K562 (cell line): ENCODE results near the gene ADAT1. TPM values are rescaled to one million over a fixed set of nuclear protein-coding genes. Genes with fewer than 3 reads are reported as not detected.
A peak's percentile ranks its signal among the peaks of the same experiment; 100 is the strongest.

Experiments
- ATAC-seq: fragments of 200-7000 bp; cut with Tn5 transposase; 3 replicates; pipeline ENCODE4 v1.9.1; 2020; ENCODE audit warnings: moderate library complexity
- Bru-seq: library from RNA; stranded (reverse); fragments of 400-500 nt; gene quantifications from one replicate; lab custom pipeline; 2021; lab: Mats Ljungman, UMichigan
- BruChase-seq, 2 experiments: library from RNA; stranded (reverse); fragments of 400-500 nt; gene quantifications; one replicate each; lab custom pipeline; 2021; lab: Mats Ljungman, UMichigan
- BruUV-seq: library from RNA; stranded (reverse); fragments of 400-500 nt; replicated peaks from 2 replicates; lab custom pipeline; 2021; lab: Mats Ljungman, UMichigan
- CTCF ChIA-PET: fragments of 300-600 bp; formaldehyde crosslinking; extraction: SDS; loops from one replicate; lab custom pipeline; 2021; ENCODE audit warnings: low intra/inter-chr PET ratio; lab: Yijun Ruan, JAX
- POLR2A ChIA-PET: fragments of 300-600, 350-650 bp; sonication (Branson Sonifier 250); formaldehyde crosslinking; extraction: SDS; loops from one replicate; lab custom pipeline; 2021; ENCODE audit warnings: antibody characterized with exemption, inconsistent platforms; lab: Yijun Ruan, JAX
- DNase-seq, 4 experiments: peaks; one replicate each; pipeline versions ENCODE4 v3.0.0 to v3.0.0-alpha.2; 2011 to 2018; ENCODE audit warnings: low spot score in 3 of 4, mixed read lengths in 3 of 4; ENCODE audit errors: extremely low read depth in 1 of 4
- FAIRE-seq: peaks from 2 replicates; lab custom pipeline; 2011; peaks lifted over from hg19 to GRCh38; lab: Jason Lieb, UNC
- H2AFZ ChIP-seq: 2 replicates; pipeline ENCODE4 v1.6.0; 2011; ENCODE audit warnings: low read depth, low read length, control low read depth, inconsistent platforms
- H3K27ac ChIP-seq: fragments of 200-600 bp; 3 replicates; pipeline ENCODE4 v1.8.0; 2011; ENCODE audit warnings: low read depth, mild to moderate bottlenecking, control low read depth, inconsistent platforms, low read length, moderate library complexity, mixed read lengths; ENCODE audit errors: extremely low read depth
- H3K27me3 ChIP-seq, 2 experiments: fragments of 300-600 bp in 1 of 2; 2 replicates in 1 of 2; 3 replicates in 1 of 2; pipeline versions ENCODE4 v1.6.0 to v1.8.0; 2011; ENCODE audit warnings: inconsistent platforms in 2 of 2, low read length in 2 of 2, mild to moderate bottlenecking in 1 of 2, mixed read lengths in 1 of 2, moderate library complexity in 1 of 2; ENCODE audit not compliant: control insufficient read depth in 2 of 2, insufficient read depth in 2 of 2
- H3K36me3 ChIP-seq: fragments of 300-600 bp; 3 replicates; pipeline ENCODE4 v1.8.0; 2011; ENCODE audit warnings: mild to moderate bottlenecking, low read length, inconsistent platforms; ENCODE audit not compliant: control insufficient read depth, insufficient read depth
- H3K4me1 ChIP-seq, 2 experiments: fragments of 200-600 bp in 1 of 2; replicated peaks in 1 of 2; 2 replicates in 1 of 2; 3 replicates in 1 of 2; pipeline versions ENCODE4 v1.5.1 to v1.8.0; 2011; ENCODE audit warnings: inconsistent platforms in 2 of 2, low read length in 2 of 2, mild to moderate bottlenecking in 1 of 2, mixed read lengths in 1 of 2, moderate library complexity in 1 of 2; ENCODE audit not compliant: control insufficient read depth in 2 of 2, insufficient read depth in 2 of 2
- H3K4me2 ChIP-seq: 2 replicates; pipeline ENCODE4 v1.6.1; 2011; ENCODE audit warnings: low read length, control low read depth, inconsistent platforms, mixed read lengths; ENCODE audit not compliant: insufficient read depth
- H3K4me3 ChIP-seq: fragments of 200-600 bp; sonication (generic), shearing (Covaris generic); 2 replicates; pipeline ENCODE4 v1.5.1; 2016; ENCODE audit warnings: control low read depth, inconsistent platforms
- H3K79me2 ChIP-seq: fragments of 200-600 bp; 3 replicates; pipeline ENCODE4 v1.8.0; 2011; ENCODE audit warnings: low read length, inconsistent platforms; ENCODE audit not compliant: control insufficient read depth, insufficient read depth
- H3K9ac ChIP-seq, 2 experiments: 2 replicates each; pipeline versions ENCODE4 v1.6.0 to v1.6.1; 2011; ENCODE audit warnings: low read depth in 2 of 2, low read length in 2 of 2, control low read depth in 1 of 2, inconsistent platforms in 1 of 2, mild to moderate bottlenecking in 1 of 2, mixed read lengths in 1 of 2; ENCODE audit not compliant: insufficient read depth in 1 of 2
- H3K9me1 ChIP-seq: one replicate; pipeline ENCODE4 v1.6.0; 2011; ENCODE audit warnings: inconsistent platforms, mild to moderate bottlenecking, low read length, moderate library complexity; ENCODE audit not compliant: control insufficient read depth, insufficient read depth
- H3K9me3 ChIP-seq: replicated peaks from 2 replicates; pipeline ENCODE4 v1.5.1; 2011; ENCODE audit warnings: low read depth, low read length, inconsistent platforms; ENCODE audit not compliant: control insufficient read depth, insufficient read depth
- H4K20me1 ChIP-seq: replicated peaks from 2 replicates; pipeline ENCODE4 v1.6.1; 2011; ENCODE audit warnings: low read length, inconsistent platforms, mixed read lengths; ENCODE audit not compliant: control insufficient read depth, insufficient read depth
- ATF7 ChIP-seq: fragments of 450-650 bp; IDR thresholded peaks from 2 replicates; pipeline ENCODE4 v1.7.1; 2014; ENCODE audit warnings: mild to moderate bottlenecking, moderate library complexity
- BRF1 ChIP-seq: IDR thresholded peaks from 3 replicates; pipeline ENCODE4 v1.6.1; 2011; ENCODE audit warnings: borderline replicate concordance, mild to moderate bottlenecking; ENCODE audit not compliant: insufficient read length; ENCODE audit errors: extremely low read depth
- CBX3 ChIP-seq, 2 experiments: IDR thresholded peaks; 1 replicate in 1 of 2; 2 replicates in 1 of 2; pipeline ENCODE4 v1.6.1; 2012; ENCODE audit warnings: inconsistent platforms in 2 of 2, low read length in 2 of 2, borderline replicate concordance in 1 of 2, control low read depth in 1 of 2
- DPF2 ChIP-seq: fragments of 450-650 bp; IDR thresholded peaks from 2 replicates; pipeline ENCODE4 v1.6.1; 2016
- ERF ChIP-seq: fragments of 450-650 bp; formaldehyde crosslinking; IDR thresholded peaks from 2 replicates; pipeline ENCODE4 v1.4.0; 2020; ENCODE audit warnings: mild to moderate bottlenecking, mixed read lengths
- RBFOX2 ChIP-seq: fragments of 200-400 bp; formaldehyde crosslinking; IDR thresholded peaks from 2 replicates; pipeline ENCODE4 v1.6.1; 2017; ENCODE audit warnings: low read depth, mild to moderate bottlenecking, low read length, moderate library complexity
- TFAM ChIP-seq: fragments of 250-450 bp; sonication (Bioruptor Pico); conservative IDR thresholded peaks from 2 replicates; pipeline ENCODE4 v1.5.0; 2021; ENCODE audit warnings: mild to moderate bottlenecking, moderate library complexity
- ZNF124 ChIP-seq: sonication (generic); formaldehyde crosslinking; IDR thresholded peaks from 2 replicates; pipeline ENCODE4 v1.8.1; 2022; ENCODE audit warnings: missing genetic modification reagents
- WGBS: fragments of 100-300 bp; shearing (Covaris generic); methylation state at CpG from one replicate; pipeline ENCODE4 v1.1.6; 2016; ENCODE audit warnings: low coverage, mixed read lengths; ENCODE audit not compliant: insufficient coverage; ENCODE audit errors: missing lambda C conversion rate; 5-methylcytosine and 5-hydroxymethylcytosine counted together
- in situ Hi-C: fragments of 300-500 bp; cut with MboI; formaldehyde crosslinking; loops from 4 replicates; pipeline ENCODE4 v1.15.0; 2018; ENCODE audit warnings: inconsistent platforms, mixed read lengths
- intact Hi-C: fragments of 100-400 bp; cut with micrococcal nuclease; formaldehyde crosslinking; loops from 2 replicates; pipeline ENCODE4 v1.14.2; 2022
- long read RNA-seq, 3 experiments: library from polyadenylated mRNA in 2 of 3; library from RNA in 1 of 3; unstranded in 2 of 3; stranded (forward) in 1 of 3; transcript quantifications; one replicate each; pipeline ENCODE4 v2.0.0, GENCODE V29; 2019 to 2022
- polyA minus RNA-seq, 3 experiments: library from RNA; depleted of rRNA, polyadenylated mRNA; stranded (reverse); fragments of >200 nt; gene quantifications; 2 replicates each; pipeline ENCODE4 v1.2.3, GENCODE V29; 2011
- polyA plus RNA-seq, 8 experiments: library from polyadenylated mRNA; depleted of rRNA in 4 of 8; stranded (reverse) in 5 of 8; unstranded in 3 of 8; fragments of >200 nt; fragmentation: Nextera tagmentation in 2 of 8; fragmentation: Illumina TruSeq in 1 of 8; extraction: Ambion mirVana in 2 of 8; extraction: Trizol in 1 of 8; gene quantifications; 2 replicates each; pipeline versions ENCODE4 v1.2.1 to v1.2.3, GENCODE V29; 2011 to 2014; ENCODE audit warnings: inconsistent platforms in 1 of 8, missing spikeins in 1 of 8
- total RNA-seq, 7 experiments: library from RNA; depleted of rRNA in 6 of 7; stranded (reverse); fragments of >200 nt in 6 of 7; fragmentation: Illumina TruSeq in 2 of 7; extraction: Trizol in 2 of 7; gene quantifications; 2 replicates each; pipeline versions ENCODE4 v1.2.1 to v1.2.3, GENCODE V29; 2011 to 2021; ENCODE audit warnings: low replicate concordance in 1 of 7
- TF ChIP-seq, protein P1 (sequence below): fragments of 450-650 bp; IDR thresholded peaks from 2 replicates; pipeline ENCODE4 v1.7.1; 2018; ENCODE audit warnings: mild to moderate bottlenecking, low read depth; ENCODE audit not compliant: partially characterized antibody

ADAT1 gene, protein sequence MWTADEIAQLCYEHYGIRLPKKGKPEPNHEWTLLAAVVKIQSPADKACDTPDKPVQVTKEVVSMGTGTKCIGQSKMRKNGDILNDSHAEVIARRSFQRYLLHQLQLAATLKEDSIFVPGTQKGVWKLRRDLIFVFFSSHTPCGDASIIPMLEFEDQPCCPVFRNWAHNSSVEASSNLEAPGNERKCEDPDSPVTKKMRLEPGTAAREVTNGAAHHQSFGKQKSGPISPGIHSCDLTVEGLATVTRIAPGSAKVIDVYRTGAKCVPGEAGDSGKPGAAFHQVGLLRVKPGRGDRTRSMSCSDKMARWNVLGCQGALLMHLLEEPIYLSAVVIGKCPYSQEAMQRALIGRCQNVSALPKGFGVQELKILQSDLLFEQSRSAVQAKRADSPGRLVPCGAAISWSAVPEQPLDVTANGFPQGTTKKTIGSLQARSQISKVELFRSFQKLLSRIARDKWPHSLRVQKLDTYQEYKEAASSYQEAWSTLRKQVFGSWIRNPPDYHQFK
- 46.8 and 48.6 TPM in 2 replicates for total RNA-seq (2011; cell fraction: chromatin; rRNA removed; ENCODE audit: low replicate concordance)
- 28.2 and 34.4 TPM in 2 replicates for total RNA-seq (2011; cell fraction: nucleolus; rRNA removed)
- total RNA-seq (2011; cell fraction: nucleoplasm; rRNA removed): 39.7 and 48.8 TPM in 2 replicates
- total RNA-seq (2014; rRNA removed) (23.6 and 26.2 TPM in 2 replicates), total RNA-seq (2014; rRNA removed; fragmentation: Illumina TruSeq; extraction: Trizol) (28.2 and 33.3 TPM in 2 replicates), total RNA-seq (2015; rRNA removed; fragmentation: Illumina TruSeq; extraction: Trizol) (34.4 and 36.7 TPM in 2 replicates), total RNA-seq (2021) (26.1 and 30.9 TPM in 2 replicates), polyA plus RNA-seq (2011; rRNA removed) (25.2 and 32.2 TPM in 2 replicates), polyA plus RNA-seq (2014; fragmentation: Illumina TruSeq; extraction: Trizol) (36.0 and 39.4 TPM in 2 replicates), polyA plus RNA-seq (2014; fragmentation: Nextera tagmentation; extraction: Ambion mirVana) (10 to 100 TPM; 16.0 to 20.6 TPM), polyA plus RNA-seq (2014; rRNA removed) (18.7 and 27.4 TPM in 2 replicates), polyA minus RNA-seq (2011; rRNA and poly(A)+ RNA removed) (48.3 and 48.8 TPM in 2 replicates), Bru-seq, nascent RNA (percentile 68 among the genes with signal in this experiment), BruChase-seq, experiment 1, labeled RNA remaining after a 2-hour chase (percentile 61 among the genes with signal in this experiment), BruChase-seq, experiment 2, labeled RNA remaining after a 6-hour chase (percentile 63 among the genes with signal in this experiment)
- 31.7 and 34.1 TPM in 2 replicates for polyA plus RNA-seq (2011; cell fraction: cytosol; rRNA removed)
- polyA plus RNA-seq (2011; cell fraction: nucleus; rRNA removed): 24.3 and 27.6 TPM in 2 replicates
- 21.2 and 23.6 TPM in 2 replicates for polyA plus RNA-seq (2012)
- polyA minus RNA-seq (2011; cell fraction: cytosol; rRNA and poly(A)+ RNA removed): 15.1 and 18.0 TPM in 2 replicates
- 18.6 and 26.9 TPM in 2 replicates for polyA minus RNA-seq (2011; cell fraction: nucleus; rRNA and poly(A)+ RNA removed)
- long read RNA-seq, experiment 1, transcript ADAT1-201 (11 exons, 1,869 nt): major isoform, 14 of 35 reads
- long read RNA-seq, experiment 1, partial matches to known transcripts: 14 of 35 reads
- long read RNA-seq, experiment 1, other reads (novel, unspliced or antisense): 7 of 35 reads
- long read RNA-seq, experiment 2, partial matches to known transcripts: 2 of 4 reads
- long read RNA-seq, experiment 2, other reads (novel, unspliced or antisense): 2 of 4 reads
- long read RNA-seq, experiment 3, partial matches to known transcripts: 1 of 9 reads
- long read RNA-seq, experiment 3, other reads (novel, unspliced or antisense): 4 of 9 reads

DNA sequence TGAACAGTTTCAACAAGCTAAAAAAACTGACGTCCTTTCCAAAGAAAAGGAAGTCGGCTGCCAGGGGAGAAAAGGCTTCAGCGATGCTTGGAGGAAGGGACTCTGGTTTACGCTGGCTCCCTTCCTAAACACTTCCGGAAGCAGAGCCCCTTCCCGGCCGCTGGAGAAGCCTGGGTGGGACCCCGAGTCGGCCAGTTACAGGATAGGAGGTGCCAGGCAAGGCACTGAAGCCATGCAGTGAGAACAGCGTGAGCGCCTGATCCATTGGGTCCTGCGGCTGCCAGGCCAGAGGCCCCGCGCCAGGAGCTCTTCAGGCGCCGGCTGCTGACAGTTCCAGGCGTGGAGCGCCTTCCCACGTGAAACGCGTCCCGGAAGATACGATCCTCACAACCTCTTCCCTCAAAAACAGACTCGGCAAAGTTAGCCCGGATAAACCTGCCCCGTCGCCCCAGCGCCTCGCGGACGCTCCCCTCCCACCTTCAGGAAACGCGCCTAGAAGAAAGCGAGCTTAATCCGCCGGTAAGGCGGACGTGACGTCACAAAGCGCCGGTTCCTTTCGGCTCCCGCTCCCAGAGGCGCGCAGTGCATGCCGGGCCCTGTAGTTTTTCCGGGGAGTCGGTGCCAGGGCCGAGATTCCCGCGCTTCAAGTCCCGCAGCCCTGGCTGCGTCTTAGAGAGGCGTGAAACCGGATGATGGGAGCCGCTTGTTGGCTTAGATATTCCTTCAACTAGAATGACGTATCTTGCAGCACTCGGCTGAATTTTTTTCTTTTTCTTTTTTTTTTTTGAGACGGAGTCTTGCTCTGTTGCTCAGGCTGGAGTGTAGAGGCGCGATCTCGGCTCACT is at the start of gene ADAT1:
ADAT1 (minus strand) TSS at position 521 of the 845 bp plus-strand sequence. CDS start 2,482 bp downstream, outside the sequence.
- Histone ChIP-seq H2AFZ (peak within 1 kb of the TSS; percentile 95), H3K9ac (peak within 1 kb of the TSS; percentile 93 to 95), H3K27ac (peak within 1 kb of the TSS; percentile 92), H3K4me3 (peak within 1 kb of the TSS; percentile 62), H4K20me1 (no peaks in the 10 kb centered on the region), H3K4me1 (peaks cover 28 to 33% of the 10 kb centered on the region in 2 experiments), H3K36me3 (peaks cover 49% of the 10 kb centered on the region), H3K79me2 (peaks cover 14% of the 10 kb centered on the region), H3K9me1 (no peaks in the 10 kb centered on the region), H3K9me3 (no peaks in the 10 kb centered on the region), H3K27me3 (no peaks in the 10 kb centered on the region), H3K4me2 (peak within 1 kb of the TSS; percentile 85)
- intact Hi-C loops (loop anchor here (2.0 to 5.0 kb wide), 2 partner anchors 139 to 158 kb away; partner anchors contain the start of gene TMEM170A), in situ Hi-C loops (no loop called here)
- peak; percentile 87 to 99 (median 91) for DNase-seq
- POLR2A ChIA-PET: interaction anchor here (0.6 to 2.3 kb wide), 15 partner anchors 10 to 318 kb away, joined by 3 to 6 read pairs (median 4); partner anchors contain the start of genes GABARAPL2, KARS1 and TERF2IP
- 2% methylated on average over 56 of the region's 62 CpGs for WGBS
- TSS peak; percentile 85 for BruUV-seq
- CTCF ChIA-PET: no interaction called here
- ATAC-seq: peak; percentile 92
- peak; percentile 94 for FAIRE-seq
- no peak for TF ChIP-seq TFAM (CRISPR knock-in tag)
- no peak for TF ChIP-seq ZNF124 (CRISPR knock-in tag)
- TF ChIP-seq ATF7: peak; percentile 95
- TF ChIP-seq RBFOX2: peak; percentile 95
- TF ChIP-seq BRF1: no peak
- 0 out of 2 replicates have a peak, but pooled peaks have one; percentile 15 for TF ChIP-seq ERF (CRISPR knock-in tag)
- TF ChIP-seq, protein P1, sequence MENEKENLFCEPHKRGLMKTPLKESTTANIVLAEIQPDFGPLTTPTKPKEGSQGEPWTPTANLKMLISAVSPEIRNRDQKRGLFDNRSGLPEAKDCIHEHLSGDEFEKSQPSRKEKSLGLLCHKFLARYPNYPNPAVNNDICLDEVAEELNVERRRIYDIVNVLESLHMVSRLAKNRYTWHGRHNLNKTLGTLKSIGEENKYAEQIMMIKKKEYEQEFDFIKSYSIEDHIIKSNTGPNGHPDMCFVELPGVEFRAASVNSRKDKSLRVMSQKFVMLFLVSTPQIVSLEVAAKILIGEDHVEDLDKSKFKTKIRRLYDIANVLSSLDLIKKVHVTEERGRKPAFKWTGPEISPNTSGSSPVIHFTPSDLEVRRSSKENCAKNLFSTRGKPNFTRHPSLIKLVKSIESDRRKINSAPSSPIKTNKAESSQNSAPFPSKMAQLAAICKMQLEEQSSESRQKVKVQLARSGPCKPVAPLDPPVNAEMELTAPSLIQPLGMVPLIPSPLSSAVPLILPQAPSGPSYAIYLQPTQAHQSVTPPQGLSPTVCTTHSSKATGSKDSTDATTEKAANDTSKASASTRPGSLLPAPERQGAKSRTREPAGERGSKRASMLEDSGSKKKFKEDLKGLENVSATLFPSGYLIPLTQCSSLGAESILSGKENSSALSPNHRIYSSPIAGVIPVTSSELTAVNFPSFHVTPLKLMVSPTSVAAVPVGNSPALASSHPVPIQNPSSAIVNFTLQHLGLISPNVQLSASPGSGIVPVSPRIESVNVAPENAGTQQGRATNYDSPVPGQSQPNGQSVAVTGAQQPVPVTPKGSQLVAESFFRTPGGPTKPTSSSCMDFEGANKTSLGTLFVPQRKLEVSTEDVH: peak; percentile 95
- peak; percentile 65 for TF ChIP-seq DPF2
- peak in 1 of 2 experiments; percentile 23; a peak in 1 of 3 replicates for TF ChIP-seq CBX3 (IDR thresholded peaks at IDR 0.05; ENCODE audit: borderline replicate concordance in 1 of 2, low read length in 2 of 2)
